ENCODE measurements around the gene LECT2. TPM values are rescaled to one million over a fixed set of nuclear protein-coding genes. Genes with fewer than 3 reads are reported as not detected.

The LECT2 gene
- total RNA-seq, 4 donors from 2014 or later = not detected

GRCh38 chr5:135900276-135900675, 54.5 kb downstream of the LECT2 start:
- no peak overlapping the region for H3K4me3 ChIP-seq
- ATAC-seq = no peak
- no peak overlapping the region for H3K27ac ChIP-seq
- TF ChIP-seq, protein P1, sequence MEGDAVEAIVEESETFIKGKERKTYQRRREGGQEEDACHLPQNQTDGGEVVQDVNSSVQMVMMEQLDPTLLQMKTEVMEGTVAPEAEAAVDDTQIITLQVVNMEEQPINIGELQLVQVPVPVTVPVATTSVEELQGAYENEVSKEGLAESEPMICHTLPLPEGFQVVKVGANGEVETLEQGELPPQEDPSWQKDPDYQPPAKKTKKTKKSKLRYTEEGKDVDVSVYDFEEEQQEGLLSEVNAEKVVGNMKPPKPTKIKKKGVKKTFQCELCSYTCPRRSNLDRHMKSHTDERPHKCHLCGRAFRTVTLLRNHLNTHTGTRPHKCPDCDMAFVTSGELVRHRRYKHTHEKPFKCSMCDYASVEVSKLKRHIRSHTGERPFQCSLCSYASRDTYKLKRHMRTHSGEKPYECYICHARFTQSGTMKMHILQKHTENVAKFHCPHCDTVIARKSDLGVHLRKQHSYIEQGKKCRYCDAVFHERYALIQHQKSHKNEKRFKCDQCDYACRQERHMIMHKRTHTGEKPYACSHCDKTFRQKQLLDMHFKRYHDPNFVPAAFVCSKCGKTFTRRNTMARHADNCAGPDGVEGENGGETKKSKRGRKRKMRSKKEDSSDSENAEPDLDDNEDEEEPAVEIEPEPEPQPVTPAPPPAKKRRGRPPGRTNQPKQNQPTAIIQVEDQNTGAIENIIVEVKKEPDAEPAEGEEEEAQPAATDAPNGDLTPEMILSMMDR (IDR thresholded peaks at IDR 0.05 in 4 of 5, conservative IDR thresholded peaks at IDR 0.05 in 1 of 5) = no peak
- TF ChIP-seq POLR2A (IDR thresholded peaks at IDR 0.05) = no peak
- H3K27me3 ChIP-seq = peaks cover 0 to 11% (median 0%) of the 10 kb centered on the region in 3 donors
- no peaks in the 10 kb centered on the region for H3K9me3 ChIP-seq
- no peak for DNase-seq
- in situ Hi-C loops (cut with MboI; ENCODE audit: low sequenced_read_pairs in 4 of 4) = no loop called here
- H3K36me3 ChIP-seq = no peaks in the 10 kb centered on the region
- no peaks in the 10 kb centered on the region for H3K4me1 ChIP-seq
- intact Hi-C loops (cut with DNase I; ENCODE audit: low total_unique reads) = no loop called here

GRCh38 chr5:135898651-135899050, 56.1 kb downstream of the LECT2 start:
- no peak for ATAC-seq
- no peaks in the 10 kb centered on the region for H3K9me3 ChIP-seq

More at GRCh38 chr5:135898651-135899050, 56.1 kb downstream of the LECT2 start:
- Histone ChIP-seq H3K4me1 (no peaks in the 10 kb centered on the region), H3K27ac (no peak overlapping the region), H3K36me3 (no peaks in the 10 kb centered on the region), H3K27me3 (peaks cover 0 to 11% (median 0%) of the 10 kb centered on the region in 3 donors), H3K4me3 (no peak overlapping the region)
- TF ChIP-seq, protein P1 (IDR thresholded peaks at IDR 0.05 in 4 of 5, conservative IDR thresholded peaks at IDR 0.05 in 1 of 5) = no peak
- no peak for TF ChIP-seq POLR2A (IDR thresholded peaks at IDR 0.05)
- no peak for DNase-seq
- intact Hi-C loops (cut with DNase I; ENCODE audit: low total_unique reads) (no loop called here), in situ Hi-C loops (cut with MboI; ENCODE audit: low sequenced_read_pairs in 4 of 4) (no loop called here)

Other genes with a start within 250 kb of the LECT2 start
- gene SLC25A48, start 120.3 kb downstream of the LECT2 start, total RNA-seq = 1 to 10 TPM in 3 of 4 donors, under 1 TPM in 1; 0.56 to 5.2 (median 2.4) TPM
- gene IL9, start 59.1 kb downstream of the LECT2 start, total RNA-seq = not detected
- 10 to 100 TPM; 38.4 to 48.0 (median 40.0) TPM for gene TGFBI, start 74.0 kb upstream of the LECT2 start, total RNA-seq
- gene SMAD5, start 177.9 kb upstream of the LECT2 start, total RNA-seq = 10 to 100 TPM; 25.6 to 50.1 (median 32.0) TPM
- gene SMIM32, start 238.2 kb upstream of the LECT2 start, total RNA-seq = under 1 TPM in 1 of 4 donors, not detected in 3; 0.27 TPM